ENCODE measurements around the gene TMEM8B. TPM values are rescaled to one million over a fixed set of nuclear protein-coding genes. Genes with fewer than 3 reads are reported as not detected.
A peak's percentile ranks its signal among the peaks of the same experiment; 100 is the strongest.

The TMEM8B gene
- polyA plus RNA-seq, 1 of the 3 experiments (the other 2 are of a cell fraction), result 5.8 TPM

DNA sequence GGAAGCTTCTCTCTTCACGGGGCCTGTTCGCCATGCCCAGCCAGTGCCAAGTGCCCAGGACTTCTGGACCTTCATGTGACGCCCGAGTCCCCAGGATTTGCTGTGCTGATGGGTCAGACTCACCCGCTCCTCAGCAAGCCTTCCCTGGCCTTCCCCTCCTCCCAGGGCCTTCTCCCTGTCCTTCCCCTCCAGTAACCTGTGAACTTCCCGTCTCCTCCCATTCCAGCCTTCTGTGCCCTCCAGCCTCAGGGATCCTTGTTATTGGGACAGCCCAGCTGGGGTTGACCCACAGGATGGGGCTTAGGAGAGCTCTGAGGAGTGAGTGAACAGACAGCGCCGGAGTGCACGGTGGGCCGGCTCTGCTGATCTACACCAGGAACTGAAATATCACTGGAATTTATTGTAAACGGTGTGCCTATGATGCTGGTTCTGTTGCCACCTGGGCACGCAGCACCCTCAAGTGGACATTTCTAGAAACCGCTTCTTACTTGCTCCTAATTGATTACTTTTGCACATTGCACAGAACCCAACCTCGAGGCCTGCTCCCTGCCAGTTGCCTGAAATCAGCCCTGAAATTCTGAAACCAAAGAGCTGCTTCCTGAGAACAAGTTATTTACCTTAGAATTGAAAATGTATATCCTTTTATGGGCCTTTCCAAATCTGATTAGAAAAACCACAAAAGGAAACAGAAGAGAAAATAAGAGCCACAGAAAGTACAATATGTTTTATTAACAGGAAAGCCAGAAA is 81.8 kb downstream of the TMEM8B start:
- TF ChIP-seq NFIC (IDR thresholded peaks at IDR 0.05; ENCODE audit: borderline replicate concordance) (no peak), TAF1 (IDR thresholded peaks at IDR 0.05; ENCODE audit: borderline replicate concordance, low read depth, low read length) (no peak), EZH2phosphoT487 (IDR thresholded peaks at IDR 0.05; ENCODE audit: borderline replicate concordance, low read depth) (no peak), EP300 (IDR thresholded peaks at IDR 0.05; ENCODE audit: borderline replicate concordance in 1 of 2, low read depth in 1 of 2, low read length in 1 of 2) (no peak), SMC3 (IDR thresholded peaks at IDR 0.05; ENCODE audit: low read depth, low read length) (peak; percentile 52), GABPA (IDR thresholded peaks at IDR 0.05; ENCODE audit: low read depth) (no peak), FOXM1 (IDR thresholded peaks at IDR 0.05; ENCODE audit: low read depth) (no peak), FOXJ3 (CRISPR knock-in tag; IDR thresholded peaks at IDR 0.05) (no peak), FOSL2 (IDR thresholded peaks at IDR 0.05; ENCODE audit: borderline replicate concordance, low read depth) (no peak), YY1 (IDR thresholded peaks at IDR 0.05; ENCODE audit: low read depth) (no peak), RAD21 (IDR thresholded peaks at IDR 0.05; ENCODE audit: low read length) (peak; percentile 58)
- TF ChIP-seq, protein P1, sequence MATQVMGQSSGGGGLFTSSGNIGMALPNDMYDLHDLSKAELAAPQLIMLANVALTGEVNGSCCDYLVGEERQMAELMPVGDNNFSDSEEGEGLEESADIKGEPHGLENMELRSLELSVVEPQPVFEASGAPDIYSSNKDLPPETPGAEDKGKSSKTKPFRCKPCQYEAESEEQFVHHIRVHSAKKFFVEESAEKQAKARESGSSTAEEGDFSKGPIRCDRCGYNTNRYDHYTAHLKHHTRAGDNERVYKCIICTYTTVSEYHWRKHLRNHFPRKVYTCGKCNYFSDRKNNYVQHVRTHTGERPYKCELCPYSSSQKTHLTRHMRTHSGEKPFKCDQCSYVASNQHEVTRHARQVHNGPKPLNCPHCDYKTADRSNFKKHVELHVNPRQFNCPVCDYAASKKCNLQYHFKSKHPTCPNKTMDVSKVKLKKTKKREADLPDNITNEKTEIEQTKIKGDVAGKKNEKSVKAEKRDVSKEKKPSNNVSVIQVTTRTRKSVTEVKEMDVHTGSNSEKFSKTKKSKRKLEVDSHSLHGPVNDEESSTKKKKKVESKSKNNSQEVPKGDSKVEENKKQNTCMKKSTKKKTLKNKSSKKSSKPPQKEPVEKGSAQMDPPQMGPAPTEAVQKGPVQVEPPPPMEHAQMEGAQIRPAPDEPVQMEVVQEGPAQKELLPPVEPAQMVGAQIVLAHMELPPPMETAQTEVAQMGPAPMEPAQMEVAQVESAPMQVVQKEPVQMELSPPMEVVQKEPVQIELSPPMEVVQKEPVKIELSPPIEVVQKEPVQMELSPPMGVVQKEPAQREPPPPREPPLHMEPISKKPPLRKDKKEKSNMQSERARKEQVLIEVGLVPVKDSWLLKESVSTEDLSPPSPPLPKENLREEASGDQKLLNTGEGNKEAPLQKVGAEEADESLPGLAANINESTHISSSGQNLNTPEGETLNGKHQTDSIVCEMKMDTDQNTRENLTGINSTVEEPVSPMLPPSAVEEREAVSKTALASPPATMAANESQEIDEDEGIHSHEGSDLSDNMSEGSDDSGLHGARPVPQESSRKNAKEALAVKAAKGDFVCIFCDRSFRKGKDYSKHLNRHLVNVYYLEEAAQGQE (IDR thresholded peaks at IDR 0.05; ENCODE audit: low read depth, low read length), result no peak
- TF ChIP-seq, protein P2, sequence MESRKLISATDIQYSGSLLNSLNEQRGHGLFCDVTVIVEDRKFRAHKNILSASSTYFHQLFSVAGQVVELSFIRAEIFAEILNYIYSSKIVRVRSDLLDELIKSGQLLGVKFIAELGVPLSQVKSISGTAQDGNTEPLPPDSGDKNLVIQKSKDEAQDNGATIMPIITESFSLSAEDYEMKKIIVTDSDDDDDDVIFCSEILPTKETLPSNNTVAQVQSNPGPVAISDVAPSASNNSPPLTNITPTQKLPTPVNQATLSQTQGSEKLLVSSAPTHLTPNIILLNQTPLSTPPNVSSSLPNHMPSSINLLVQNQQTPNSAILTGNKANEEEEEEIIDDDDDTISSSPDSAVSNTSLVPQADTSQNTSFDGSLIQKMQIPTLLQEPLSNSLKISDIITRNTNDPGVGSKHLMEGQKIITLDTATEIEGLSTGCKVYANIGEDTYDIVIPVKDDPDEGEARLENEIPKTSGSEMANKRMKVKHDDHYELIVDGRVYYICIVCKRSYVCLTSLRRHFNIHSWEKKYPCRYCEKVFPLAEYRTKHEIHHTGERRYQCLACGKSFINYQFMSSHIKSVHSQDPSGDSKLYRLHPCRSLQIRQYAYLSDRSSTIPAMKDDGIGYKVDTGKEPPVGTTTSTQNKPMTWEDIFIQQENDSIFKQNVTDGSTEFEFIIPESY (IDR thresholded peaks at IDR 0.05; ENCODE audit: borderline replicate concordance, low read depth), result no peak
- TF ChIP-seq, protein P3, sequence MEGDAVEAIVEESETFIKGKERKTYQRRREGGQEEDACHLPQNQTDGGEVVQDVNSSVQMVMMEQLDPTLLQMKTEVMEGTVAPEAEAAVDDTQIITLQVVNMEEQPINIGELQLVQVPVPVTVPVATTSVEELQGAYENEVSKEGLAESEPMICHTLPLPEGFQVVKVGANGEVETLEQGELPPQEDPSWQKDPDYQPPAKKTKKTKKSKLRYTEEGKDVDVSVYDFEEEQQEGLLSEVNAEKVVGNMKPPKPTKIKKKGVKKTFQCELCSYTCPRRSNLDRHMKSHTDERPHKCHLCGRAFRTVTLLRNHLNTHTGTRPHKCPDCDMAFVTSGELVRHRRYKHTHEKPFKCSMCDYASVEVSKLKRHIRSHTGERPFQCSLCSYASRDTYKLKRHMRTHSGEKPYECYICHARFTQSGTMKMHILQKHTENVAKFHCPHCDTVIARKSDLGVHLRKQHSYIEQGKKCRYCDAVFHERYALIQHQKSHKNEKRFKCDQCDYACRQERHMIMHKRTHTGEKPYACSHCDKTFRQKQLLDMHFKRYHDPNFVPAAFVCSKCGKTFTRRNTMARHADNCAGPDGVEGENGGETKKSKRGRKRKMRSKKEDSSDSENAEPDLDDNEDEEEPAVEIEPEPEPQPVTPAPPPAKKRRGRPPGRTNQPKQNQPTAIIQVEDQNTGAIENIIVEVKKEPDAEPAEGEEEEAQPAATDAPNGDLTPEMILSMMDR (IDR thresholded peaks at IDR 0.05), result peak; percentile 60
- TF ChIP-seq, protein P4, sequence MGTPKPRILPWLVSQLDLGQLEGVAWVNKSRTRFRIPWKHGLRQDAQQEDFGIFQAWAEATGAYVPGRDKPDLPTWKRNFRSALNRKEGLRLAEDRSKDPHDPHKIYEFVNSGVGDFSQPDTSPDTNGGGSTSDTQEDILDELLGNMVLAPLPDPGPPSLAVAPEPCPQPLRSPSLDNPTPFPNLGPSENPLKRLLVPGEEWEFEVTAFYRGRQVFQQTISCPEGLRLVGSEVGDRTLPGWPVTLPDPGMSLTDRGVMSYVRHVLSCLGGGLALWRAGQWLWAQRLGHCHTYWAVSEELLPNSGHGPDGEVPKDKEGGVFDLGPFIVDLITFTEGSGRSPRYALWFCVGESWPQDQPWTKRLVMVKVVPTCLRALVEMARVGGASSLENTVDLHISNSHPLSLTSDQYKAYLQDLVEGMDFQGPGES (IDR thresholded peaks at IDR 0.05; ENCODE audit: low read depth, low read length), result no peak
- no peak overlapping the region for H3K27ac ChIP-seq (ENCODE audit: low read depth in 2 of 2, low read length in 1 of 2)
- no peaks in the 10 kb centered on the region for H3K9me2 ChIP-seq
- POLR2A ChIA-PET, result no interaction called here
- H2AFZ ChIP-seq (ENCODE audit: low read depth), result no peak overlapping the region; the same call in 1 of the 2 replicates
- no peak for DNase-seq
- no peaks in the 10 kb centered on the region for H4K20me1 ChIP-seq (ENCODE audit: insufficient read depth)
- H3K4me1 ChIP-seq (ENCODE audit: control insufficient read depth in 1 of 2, insufficient read depth in 2 of 2, low read depth in 1 of 2, low read length in 1 of 2), result peaks cover 29 to 34% of the 10 kb centered on the region in 2 experiments; a peak in 3 of 4 replicates
- H3K9ac ChIP-seq, result no peak overlapping the region; the same call in 1 of the 2 replicates
- WGBS (ENCODE audit: low lambda C conversion rate), result 75% methylated on average over 14 of the region's 14 CpGs
- no peak overlapping the region; a peak in 1 of 4 replicates for H3K4me3 ChIP-seq (ENCODE audit: low read depth in 2 of 2, low read length in 1 of 2)
- H3K79me2 ChIP-seq (ENCODE audit: insufficient read depth), result no peaks in the 10 kb centered on the region; the same call in 1 of the 2 replicates
- CTCF ChIA-PET, result interaction anchor here (0.7 to 2.3 kb wide), 9 partner anchors 8 to 254 kb away, joined by 3 to 10 read pairs (median 4); no protein-coding TSS in a partner anchor
- H3K27me3 ChIP-seq (ENCODE audit: insufficient read depth), result no peaks in the 10 kb centered on the region
- H3F3A ChIP-seq (replicated peaks; ENCODE audit: insufficient read depth), result peaks cover 27% of the 10 kb centered on the region
- H3K9me3 ChIP-seq, result no peaks in the 10 kb centered on the region
- no peaks in the 10 kb centered on the region for H3K36me3 ChIP-seq (replicated peaks in 1 of 2; ENCODE audit: control insufficient read depth in 1 of 2, insufficient read depth in 2 of 2, low read length in 1 of 2)
- H3K4me2 ChIP-seq, result no peak overlapping the region

Measured in SK-N-SH (cell line).